Left ventricle myocardium inferior (tissue), 1 donor: Measurements from ENCODE around the gene RBMS3. TPM values are rescaled to one million over a fixed set of nuclear protein-coding genes. Genes with fewer than 3 reads are reported as not detected.

Source experiments
- DNase-seq: peaks from one replicate; pipeline ENCODE4 v3.0.0-alpha.2; 2020
- H3K27ac ChIP-seq: fragments of 200-600 bp; replicated peaks from 2 replicates; pipeline ENCODE4 v1.8.0; 2021
- H3K27me3 ChIP-seq: fragments of 200-600 bp; 2 replicates; pipeline ENCODE4 v1.8.0; 2021; ENCODE audit warnings: low read depth
- H3K36me3 ChIP-seq: fragments of 200-600 bp; 2 replicates; pipeline ENCODE4 v1.8.0; 2021
- H3K4me1 ChIP-seq: fragments of 200-600 bp; 2 replicates; pipeline ENCODE4 v1.8.0; 2021
- H3K4me3 ChIP-seq: fragments of 200-600 bp; 2 replicates; pipeline ENCODE4 v1.8.0; 2021; ENCODE audit warnings: mild to moderate bottlenecking, moderate library complexity
- H3K9me3 ChIP-seq: fragments of 200-600 bp; replicated peaks from 2 replicates; pipeline ENCODE4 v1.8.0; 2021
- CTCF ChIP-seq: fragments of 200-600 bp; IDR thresholded peaks from 2 replicates; pipeline ENCODE4 v1.8.0; 2021; ENCODE audit warnings: antibody characterized with exemption, mild to moderate bottlenecking, borderline replicate concordance
- intact Hi-C: fragments of 100-400 bp; cut with micrococcal nuclease; formaldehyde crosslinking; loops from one replicate; pipeline ENCODE4 v1.11.0; 2022
- total RNA-seq: library from RNA; stranded (reverse); fragmentation: NEBNext Ultra II Directional; extraction: Animal tissue kit (Norgen Biotek cat#: 25700); gene quantifications from one replicate; pipeline ENCODE4 v1.2.1, GENCODE V29; 2021
- donor health status: DM: no; HTN: yes; CAD: no; lungs with severe emphysema.

Gene RBMS3
- total RNA-seq, 1 donor from 2014 or later: 25.3 TPM

DNA sequence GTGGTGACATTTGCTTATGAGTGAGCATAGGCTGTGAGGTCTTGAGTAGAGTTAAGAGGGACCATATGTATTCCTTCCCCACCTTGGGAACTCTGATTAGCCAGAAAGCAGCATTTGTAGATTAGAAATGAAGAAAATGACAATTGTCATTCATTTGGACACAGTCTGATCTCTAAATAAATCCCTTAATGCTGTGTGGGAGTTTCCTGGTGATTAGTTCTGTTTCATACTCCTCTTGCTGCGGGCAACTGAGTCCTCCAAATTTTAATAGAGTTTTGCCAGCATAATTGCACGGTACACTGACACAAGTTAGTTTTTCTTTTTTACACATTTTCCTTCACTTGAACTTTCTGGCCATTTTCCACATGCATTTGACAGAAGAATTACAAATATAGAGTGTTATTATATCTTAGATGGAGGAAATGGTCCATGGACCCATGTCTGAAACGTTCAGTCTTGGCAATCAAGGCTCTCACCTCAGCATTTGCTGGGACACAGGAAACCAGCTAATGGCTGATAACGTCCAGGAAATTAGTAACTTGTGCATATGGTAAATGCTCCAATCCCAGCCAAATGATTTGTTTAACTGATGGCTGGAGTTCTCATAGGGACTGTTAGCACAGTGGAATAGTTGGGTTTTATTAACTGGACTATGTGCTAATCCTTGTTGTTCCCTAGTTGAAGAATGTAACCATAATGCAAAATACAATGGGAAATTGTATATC is 321.2 kb downstream of the RBMS3 start:
- no peaks in the 10 kb centered on the region for H3K9me3 ChIP-seq
- peaks cover 33% of the 10 kb centered on the region for H3K4me1 ChIP-seq
- no peaks in the 10 kb centered on the region for H3K36me3 ChIP-seq
- no peak for TF ChIP-seq CTCF
- no peaks in the 10 kb centered on the region for H3K27me3 ChIP-seq
- H3K4me3 ChIP-seq: no peak overlapping the region
- intact Hi-C loops: no loop called here
- no peak for DNase-seq
- H3K27ac ChIP-seq: peak overlapping the region; percentile 18

- H3K27ac ChIP-seq: no peak overlapping the region
- H3K9me3 ChIP-seq: no peaks in the 10 kb centered on the region
- no peaks in the 10 kb centered on the region for H3K27me3 ChIP-seq
- DNase-seq: no peak
- H3K4me1 ChIP-seq: peaks cover 27% of the 10 kb centered on the region
- TF ChIP-seq CTCF: no peak
- intact Hi-C loops: no loop called here
- H3K36me3 ChIP-seq: no peaks in the 10 kb centered on the region
- H3K4me3 ChIP-seq: no peak overlapping the region
Measured at GRCh38 chr3:29605845-29606244, 325.0 kb downstream of the RBMS3 start.

DNA sequence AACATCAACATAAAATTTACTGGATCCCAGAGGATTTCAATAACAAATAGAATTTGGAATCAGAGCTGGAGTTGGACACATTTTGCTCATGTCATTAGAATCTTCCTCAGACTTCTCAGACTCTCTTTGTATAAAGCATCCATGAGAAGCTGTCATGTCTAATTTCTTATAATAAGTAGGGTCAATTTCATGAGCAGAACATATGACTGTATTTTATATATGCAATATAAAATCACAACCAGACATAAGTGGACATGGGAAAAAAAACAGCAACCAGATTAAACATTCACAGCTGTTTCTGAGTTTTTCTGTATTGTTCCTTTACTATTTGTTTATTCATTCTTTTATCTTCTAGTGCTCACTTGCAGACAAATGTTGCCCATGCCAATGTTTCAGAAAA is 325.5 kb downstream of the RBMS3 start:
- no peak overlapping the region for H3K4me3 ChIP-seq
- H3K27ac ChIP-seq: no peak overlapping the region
- H3K9me3 ChIP-seq: no peaks in the 10 kb centered on the region
- no peaks in the 10 kb centered on the region for H3K27me3 ChIP-seq
- no peaks in the 10 kb centered on the region for H3K36me3 ChIP-seq
- no peak for TF ChIP-seq CTCF
- DNase-seq: no peak
- peaks cover 27% of the 10 kb centered on the region for H3K4me1 ChIP-seq
- intact Hi-C loops: no loop called here

- no peak for TF ChIP-seq CTCF
- Histone ChIP-seq H3K36me3 (no peaks in the 10 kb centered on the region), H3K4me1 (peaks cover 9% of the 10 kb centered on the region), H3K4me3 (no peak overlapping the region), H3K27me3 (no peaks in the 10 kb centered on the region), H3K27ac (no peak overlapping the region), H3K9me3 (no peaks in the 10 kb centered on the region)
- intact Hi-C loops: no loop called here
- DNase-seq: no peak
Measured at GRCh38 chr3:29608414-29609327, 327.8 kb downstream of the RBMS3 start.

DNA sequence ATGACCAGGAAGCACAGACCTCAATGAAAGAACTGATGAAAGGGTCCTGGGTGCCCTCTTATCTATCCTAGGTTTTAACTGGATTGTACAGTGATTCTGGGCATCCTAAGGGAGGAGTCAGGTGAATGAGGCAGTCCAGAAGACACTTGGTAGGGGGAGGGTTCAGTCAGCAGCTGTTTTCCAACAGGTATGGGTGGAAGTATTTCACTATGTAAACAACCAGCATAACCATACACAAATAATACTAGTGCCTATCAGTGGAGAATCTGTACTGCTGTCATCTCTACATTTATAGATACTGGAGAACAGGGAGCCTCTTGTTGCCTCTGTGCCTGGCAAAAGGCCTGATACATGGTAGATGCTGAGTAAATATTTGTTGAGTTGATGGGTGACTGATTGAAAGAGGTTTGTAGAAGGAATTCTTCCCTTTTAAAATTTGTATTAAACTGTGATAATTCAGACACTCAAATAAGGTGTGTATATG is 328.5 kb downstream of the RBMS3 start:
- Histone ChIP-seq H3K27ac (no peak overlapping the region), H3K9me3 (no peaks in the 10 kb centered on the region), H3K4me1 (peaks cover 9% of the 10 kb centered on the region), H3K4me3 (no peak overlapping the region), H3K27me3 (no peaks in the 10 kb centered on the region), H3K36me3 (no peaks in the 10 kb centered on the region)
- DNase-seq: no peak
- TF ChIP-seq CTCF: no peak
- intact Hi-C loops: no loop called here
